Activated CD8-positive, alpha-beta memory T cell treated with anti-CD3 and anti-CD28 coated beads for 36 hours (primary cell): ENCODE results near the gene COPZ2. TPM values are rescaled to one million over a fixed set of nuclear protein-coding genes. Genes with fewer than 3 reads are reported as not detected.

Experiments
- CTCF ChIA-PET: fragments of 350-600 bp; sonication (Branson Sonifier 250); formaldehyde crosslinking; loops from one replicate; lab custom pipeline; 2021; ENCODE audit warnings: antibody characterized with exemption; lab: Charles Lee
- POLR2A ChIA-PET: fragments of 350-600 bp; sonication (Branson Sonifier 250); formaldehyde crosslinking; loops from one replicate; lab custom pipeline; 2021; ENCODE audit warnings: antibody characterized with exemption; lab: Charles Lee
- total RNA-seq, 2 experiments: library from RNA; stranded (reverse); gene quantifications; one replicate each; pipeline ENCODE4 v1.2.3, GENCODE V29; 2021

Gene COPZ2
- total RNA-seq, 2 experiments from 2014 or later, result 5.5 to 6.0 TPM

- ChIA-PET CTCF (interaction anchor here (0.5 to 6.1 kb wide), 7 partner anchors 11 to 1630 kb away, joined by 3 to 28 read pairs (median 4); partner anchors contain the start of genes CDK5RAP3 and COPZ2), POLR2A (interaction anchor here (1.3 kb wide), 1 partner anchor 60 kb away, joined by 3 read pairs; the partner anchor contains the start of gene SNX11)
Observed at GRCh38 chr17:48047113-48047740, 9.6 kb upstream of the COPZ2 start.

DNA sequence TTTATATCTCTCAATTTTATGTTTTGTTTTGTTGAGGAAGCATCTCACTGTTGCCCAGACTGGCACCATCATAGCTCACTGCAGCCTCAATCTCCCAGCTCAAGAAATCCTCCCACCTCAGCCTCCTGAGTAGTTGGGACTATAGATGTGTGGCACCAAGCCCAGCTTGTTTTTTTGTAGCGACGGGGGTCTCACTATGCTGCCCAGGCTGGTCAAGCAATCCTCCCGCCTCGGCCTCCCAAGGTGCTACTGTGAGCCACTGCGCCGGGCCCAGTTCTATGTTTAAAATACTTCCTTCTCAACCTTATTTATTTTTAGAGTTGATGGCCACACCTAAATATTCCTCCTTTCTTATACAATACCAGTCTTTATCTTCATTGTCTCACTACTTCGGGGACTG lies 8.7 kb upstream of the COPZ2 start:
- CTCF ChIA-PET, result interaction anchor here (1.0 to 6.1 kb wide), 4 partner anchors 10 to 28 kb away, joined by 3 to 28 read pairs (median 11); partner anchors contain the start of gene COPZ2
- POLR2A ChIA-PET, result interaction anchor here (1.3 kb wide), 1 partner anchor 61 kb away, joined by 3 read pairs; the partner anchor contains the start of gene SNX11

DNA sequence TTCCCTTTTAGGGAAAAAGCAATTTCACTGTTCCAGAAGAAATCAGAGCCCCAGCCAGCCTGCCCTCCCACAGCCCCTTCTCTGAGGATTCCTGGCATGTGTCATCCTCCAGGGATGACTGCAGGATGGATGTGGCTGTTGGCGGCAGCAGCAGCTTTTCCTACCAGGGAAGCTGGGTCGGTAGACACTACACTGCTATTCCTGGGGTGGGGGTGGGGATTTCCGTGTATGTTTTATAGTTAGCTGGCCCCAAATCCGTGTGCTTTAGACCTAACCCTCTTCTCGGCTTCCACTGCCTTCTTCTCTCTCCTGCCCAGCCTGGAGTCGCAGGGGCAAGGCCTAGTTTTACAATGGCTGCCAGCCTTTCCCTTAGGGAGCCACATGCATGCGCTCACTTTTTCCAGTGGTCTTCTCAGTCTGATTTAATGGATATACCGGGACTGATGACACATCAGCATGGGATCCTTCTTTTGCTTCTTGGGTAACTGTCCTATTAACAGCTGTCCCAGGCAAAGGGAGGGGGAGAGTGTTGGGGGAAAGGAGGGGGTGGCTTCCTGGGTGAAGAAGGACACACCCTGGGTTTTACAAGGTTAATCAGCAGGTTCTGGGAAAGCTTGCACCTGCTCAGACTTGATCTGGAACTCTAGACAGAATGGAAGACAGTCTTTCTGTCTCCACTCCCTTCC lies 7.9 kb upstream of the COPZ2 start:
- CTCF ChIA-PET, result interaction anchor here (1.0 to 6.1 kb wide), 3 partner anchors 9 to 28 kb away, joined by 3 to 28 read pairs (median 19); partner anchors contain the start of gene COPZ2
- POLR2A ChIA-PET, result interaction anchor here (0.5 kb wide), 1 partner anchor 72 kb away, joined by 3 read pairs; no protein-coding TSS in a partner anchor

GRCh38 chr17:48044851-48045250 lies 7.3 kb upstream of the COPZ2 start:
- POLR2A ChIA-PET, result interaction anchor here (0.5 to 1.3 kb wide), 2 partner anchors 73 to 74 kb away, joined by 3 read pairs; no protein-coding TSS in a partner anchor

GRCh38 chr17:48043176-48043575 lies 5.6 kb upstream of the COPZ2 start:
- ChIA-PET POLR2A (no interaction called here), CTCF (interaction anchor here (1.3 to 1.7 kb wide), 2 partner anchors 18 to 24 kb away, joined by 3 to 7 read pairs; no protein-coding TSS in a partner anchor)

More at GRCh38 chr17:48044851-48045250, 7.3 kb upstream of the COPZ2 start:
- CTCF ChIA-PET, result interaction anchor here (0.7 to 6.1 kb wide), 3 partner anchors 9 to 19 kb away, joined by 3 to 28 read pairs (median 8); no protein-coding TSS in a partner anchor

- CTCF ChIA-PET, result interaction anchor here (1.3 kb wide), 1 partner anchor 12 kb away, joined by 3 read pairs; no protein-coding TSS in a partner anchor
- POLR2A ChIA-PET, result no interaction called here
Observed at GRCh38 chr17:48038687-48039086, 1.1 kb upstream of the COPZ2 start.

GRCh38 chr17:48037838-48038323 lies 284 bp upstream of the COPZ2 start:
- ChIA-PET POLR2A (interaction anchor here (0.6 to 1.4 kb wide), 2 partner anchors 11 to 87 kb away, joined by 3 to 6 read pairs; no protein-coding TSS in a partner anchor), CTCF (interaction anchor here (1.3 to 2.4 kb wide), 4 partner anchors 9 to 70 kb away, joined by 3 to 19 read pairs (median 10); partner anchors contain the start of genes NFE2L1 and SNX11)

- ChIA-PET CTCF (interaction anchor here (1.1 to 2.4 kb wide), 8 partner anchors 8 to 71 kb away, joined by 3 to 19 read pairs (median 4); partner anchors contain the start of genes NFE2L1 and SNX11), POLR2A (interaction anchor here (1.2 kb wide), 1 partner anchor 10 kb away, joined by 4 read pairs; no protein-coding TSS in a partner anchor)
Observed at GRCh38 chr17:48036693-48037035, 933 bp downstream of the COPZ2 start.

DNA sequence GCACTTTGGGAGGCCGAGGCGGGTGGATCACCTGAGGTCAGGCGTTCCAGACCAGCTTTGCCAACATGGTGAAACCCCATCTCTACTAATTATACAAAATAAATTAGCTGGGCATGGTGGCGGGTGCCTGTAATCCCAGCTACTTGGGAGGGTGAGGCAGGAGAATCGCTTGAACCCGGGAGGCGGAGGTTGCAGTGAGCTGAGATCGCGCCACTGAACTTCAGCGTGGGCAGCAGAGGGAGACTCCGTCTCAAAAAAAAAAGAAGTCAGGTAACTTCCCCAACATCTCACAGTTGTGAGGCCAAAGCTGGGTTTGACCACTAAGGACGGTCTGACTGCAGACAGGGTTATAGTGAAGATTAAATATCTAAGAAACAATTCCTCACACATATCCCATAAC lies 2.9 kb downstream of the COPZ2 start:
- POLR2A ChIA-PET, result interaction anchor here (0.6 to 0.8 kb wide), 3 partner anchors 14 to 74 kb away, joined by 3 to 4 read pairs (median 3); no protein-coding TSS in a partner anchor

DNA sequence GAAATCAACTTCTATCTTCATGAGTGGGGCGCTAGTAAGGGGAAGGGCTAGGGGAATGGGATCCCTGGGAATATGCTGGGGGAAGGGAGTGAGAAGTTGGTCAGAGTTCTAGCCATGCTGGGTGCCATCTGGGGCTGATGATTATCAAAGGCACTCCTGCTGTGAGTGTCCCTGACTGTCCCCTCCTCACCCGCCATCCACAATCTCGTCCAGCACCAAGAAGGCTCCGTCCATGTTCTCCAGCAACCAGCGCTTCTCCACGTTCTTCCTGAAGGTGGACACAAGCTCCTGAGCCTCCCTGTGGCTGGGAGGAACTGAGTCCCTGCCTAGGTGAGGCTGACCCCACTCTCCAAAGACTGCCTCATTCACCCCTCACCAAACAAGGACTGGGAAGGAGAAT lies 5.6 kb downstream of the COPZ2 start:
- POLR2A ChIA-PET, result no interaction called here
- CTCF ChIA-PET, result interaction anchor here (0.6 to 1.0 kb wide), 2 partner anchors 48 to 83 kb away, joined by 3 read pairs; no protein-coding TSS in a partner anchor

More for the DNA sequence above, 2.9 kb downstream of the COPZ2 start:
- CTCF ChIA-PET, result interaction anchor here (0.6 to 1.2 kb wide), 3 partner anchors 9 to 98 kb away, joined by 3 to 4 read pairs (median 3); no protein-coding TSS in a partner anchor

DNA sequence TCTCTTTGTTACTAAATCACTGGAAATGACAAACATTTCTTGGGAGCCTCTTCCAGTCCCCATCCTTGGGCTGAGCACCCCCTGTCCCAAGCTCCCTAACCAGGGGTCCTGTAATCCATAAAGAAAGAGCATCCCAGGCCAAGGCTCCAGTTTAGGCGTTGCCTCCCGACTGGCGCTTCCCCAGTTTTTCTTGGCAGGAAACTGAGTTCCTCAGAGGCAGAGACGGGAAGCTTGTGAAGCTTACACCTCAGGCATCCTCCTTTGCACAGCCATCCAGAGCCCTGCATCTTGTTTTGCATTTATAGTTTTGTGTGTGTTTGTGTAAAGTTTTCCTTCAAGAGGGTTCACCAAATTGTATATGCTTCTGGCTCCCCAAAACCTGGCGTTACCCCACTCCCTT lies 7.1 kb downstream of the COPZ2 start:
- ChIA-PET POLR2A (no interaction called here), CTCF (interaction anchor here (1.6 kb wide), 1 partner anchor 17 kb away, joined by 4 read pairs; the partner anchor contains the start of gene NFE2L1)

DNA sequence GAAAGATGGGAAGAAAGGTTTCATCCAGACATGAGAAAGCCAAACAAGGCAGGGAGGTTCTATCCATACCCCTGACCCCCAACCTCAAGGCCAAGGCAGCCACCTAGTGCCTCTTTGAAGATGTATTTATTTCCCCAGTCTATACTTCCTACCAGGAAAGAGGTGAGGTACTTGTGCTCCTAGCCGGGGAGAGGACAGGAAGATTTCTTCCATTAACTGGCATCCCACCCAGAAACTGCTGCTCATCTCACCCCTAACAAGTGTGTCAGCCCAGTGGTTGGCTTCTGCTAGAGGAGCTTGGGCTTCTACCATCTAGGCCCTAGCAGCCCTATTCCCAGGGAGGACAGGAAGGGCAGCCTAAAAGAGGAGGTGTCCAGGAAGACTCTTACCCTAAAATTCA lies 8.9 kb downstream of the COPZ2 start:
- ChIA-PET POLR2A (no interaction called here), CTCF (interaction anchor here (0.6 kb wide), 1 partner anchor 49 kb away, joined by 4 read pairs; no protein-coding TSS in a partner anchor)

DNA sequence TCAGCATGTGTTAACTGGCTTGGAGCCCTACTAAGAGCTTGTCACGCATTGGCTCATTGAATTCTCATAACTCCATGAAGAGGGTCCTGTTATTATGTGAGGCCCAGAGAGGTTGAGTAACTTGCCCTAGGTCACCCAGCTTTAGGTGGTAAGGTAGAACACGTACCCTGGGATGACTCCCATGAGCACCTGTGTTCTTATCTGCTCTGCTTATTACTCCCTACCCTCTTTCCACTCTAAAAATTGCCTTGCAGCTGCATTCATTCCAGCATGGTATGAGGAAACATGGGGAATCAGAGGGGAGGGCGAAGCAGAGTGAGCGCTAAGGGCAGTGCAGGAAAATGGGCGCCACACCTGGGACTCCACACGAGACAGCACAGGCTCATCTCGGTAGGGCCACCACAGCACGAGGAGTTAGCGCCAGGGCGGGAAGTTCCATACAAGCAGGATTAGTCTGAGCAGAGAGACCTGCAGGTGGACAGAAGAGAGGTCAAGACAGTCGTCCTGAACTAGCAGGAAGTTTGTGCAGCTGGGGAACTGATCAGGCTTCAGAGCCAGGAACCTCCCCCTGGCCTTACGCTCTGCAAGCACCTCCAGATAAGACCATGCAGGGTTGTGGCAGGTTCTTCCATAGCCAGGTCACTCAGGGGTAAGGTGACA lies 10.1 kb downstream of the COPZ2 start:
- POLR2A ChIA-PET, result interaction anchor here (1.3 kb wide), 1 partner anchor 10 kb away, joined by 4 read pairs; no protein-coding TSS in a partner anchor

DNA sequence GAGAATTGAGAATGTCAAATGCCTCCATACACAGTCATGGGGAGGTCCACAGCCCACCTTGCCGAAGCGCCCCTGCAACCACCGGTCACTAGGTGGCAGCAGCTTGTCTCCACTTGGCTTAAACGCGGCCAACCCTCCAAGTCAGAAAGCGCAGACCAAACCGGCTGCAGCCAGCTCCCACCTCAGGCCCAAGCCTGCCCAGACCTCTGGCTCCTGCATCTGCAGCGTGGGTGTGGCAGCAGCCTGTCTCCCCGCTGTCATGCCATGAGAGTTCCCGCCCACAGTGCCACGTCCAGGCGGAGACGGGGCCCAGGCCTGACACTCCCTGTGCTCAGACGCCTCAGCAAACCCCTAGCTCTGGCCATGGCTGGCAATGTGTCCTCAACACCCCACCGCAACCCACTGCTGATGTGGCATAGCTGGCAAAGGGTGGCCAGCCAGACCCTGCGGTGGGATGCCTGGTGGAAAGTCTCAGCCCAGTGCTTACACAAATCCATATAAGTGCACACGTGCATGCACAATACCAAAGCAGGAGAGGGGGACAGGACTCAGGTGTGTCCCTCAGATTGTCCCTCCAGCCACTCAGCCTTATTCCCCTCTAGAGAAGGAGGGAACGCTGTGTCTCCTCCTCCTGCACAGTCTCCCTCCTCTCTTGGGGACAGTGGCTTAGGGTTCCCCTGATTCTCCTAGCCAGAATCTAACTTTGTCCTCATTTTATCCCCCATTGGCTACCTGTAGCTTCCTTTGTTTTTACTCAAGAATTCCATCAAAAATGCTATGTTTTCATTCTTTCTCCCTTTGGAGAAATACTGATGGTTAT lies 10.9 kb downstream of the COPZ2 start:
- ChIA-PET CTCF (interaction anchor here (0.7 to 3.4 kb wide), 22 partner anchors 9 to 605 kb away, joined by 3 to 54 read pairs (median 5); partner anchors contain the start of genes COPZ2, HOXB5 and NFE2L1), POLR2A (interaction anchor here (1.3 kb wide), 1 partner anchor 10 kb away, joined by 4 read pairs; no protein-coding TSS in a partner anchor)

More for the DNA sequence above, 10.1 kb downstream of the COPZ2 start:
- CTCF ChIA-PET, result interaction anchor here (0.9 to 3.4 kb wide), 16 partner anchors 9 to 605 kb away, joined by 3 to 54 read pairs (median 5); partner anchors contain the start of genes HOXB5 and NFE2L1

DNA sequence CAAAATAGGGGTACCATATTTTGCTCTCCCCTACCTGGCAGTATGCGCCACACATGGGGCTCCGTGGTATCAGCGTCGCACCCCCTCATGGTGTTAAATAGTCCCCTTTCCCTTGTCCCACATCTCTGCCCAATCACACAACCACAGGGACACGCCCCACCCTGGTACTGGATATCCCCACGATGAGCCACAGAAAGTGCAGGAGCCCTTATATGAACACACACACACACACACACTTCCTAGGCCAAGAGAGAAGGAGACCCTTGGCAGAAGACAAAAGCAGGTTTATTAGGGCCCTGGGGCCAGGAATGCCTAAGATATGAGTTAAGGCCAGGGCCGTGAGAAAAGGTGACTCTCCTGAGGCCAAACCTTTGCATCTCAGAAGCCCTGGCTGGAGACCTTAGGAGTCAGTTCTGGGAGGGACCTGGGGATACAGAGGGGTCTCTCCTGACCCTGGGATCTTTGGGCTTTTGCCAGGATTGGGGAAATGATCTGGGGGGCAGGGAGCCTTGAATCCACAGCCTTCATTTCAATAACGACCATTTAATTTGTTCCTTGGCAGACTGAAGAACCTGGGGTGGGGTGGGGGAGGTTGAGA lies 11.6 kb downstream of the COPZ2 start:
- ChIA-PET CTCF (interaction anchor here (0.6 to 3.4 kb wide), 26 partner anchors 8 to 582 kb away, joined by 3 to 54 read pairs (median 5); partner anchors contain the start of genes CDK5RAP3, COPZ2, HOXB5 and NFE2L1), POLR2A (interaction anchor here (1.3 kb wide), 1 partner anchor 11 kb away, joined by 4 read pairs; no protein-coding TSS in a partner anchor)
